GM12892 (cell line): ENCODE results near the gene PSKH1.

Experiments used
- POLR2A ChIP-seq: IDR thresholded peaks from 2 replicates; pipeline ENCODE4 v1.6.1; 2011; ENCODE audit warnings: low read depth, low read length, control low read depth
- POLR2AphosphoS5 ChIP-seq: IDR thresholded peaks from 2 replicates; pipeline ENCODE4 v1.6.1; 2011; ENCODE audit warnings: low read depth, low read length, control low read depth
- TAF1 ChIP-seq: IDR thresholded peaks from 2 replicates; pipeline ENCODE4 v1.6.1; 2011; ENCODE audit warnings: low read depth, mild to moderate bottlenecking, control low read depth, low read length, borderline replicate concordance

DNA sequence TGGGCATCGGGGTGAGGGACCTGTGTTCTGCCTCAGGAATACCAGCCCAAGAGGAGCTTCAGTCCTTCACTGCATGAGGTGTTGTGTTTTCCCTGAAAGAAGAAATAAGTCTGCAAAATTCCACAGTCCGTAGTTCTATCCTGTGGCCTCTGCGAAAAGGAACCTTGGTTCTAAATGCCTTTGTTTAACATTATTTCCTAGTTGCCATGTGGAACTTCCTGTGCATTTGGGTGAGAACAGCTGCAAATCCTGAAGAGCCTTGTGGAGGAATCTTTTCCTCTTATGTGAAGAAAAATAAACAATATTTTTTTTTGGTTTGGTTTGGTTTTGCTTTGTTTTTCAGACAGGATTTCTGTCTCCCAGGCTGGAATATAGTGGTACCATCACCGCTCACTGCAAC lies 9.8 kb downstream of the PSKH1 start:
- no peak for TF ChIP-seq POLR2AphosphoS5
- TF ChIP-seq POLR2A = no peak
- no peak for TF ChIP-seq TAF1
